Neural cell (in vitro differentiated cells): Measurements from ENCODE around the gene HAND1.

Experiments used
- CTCF ChIP-seq: fragments of 450-650 bp; IDR thresholded peaks from 2 replicates; pipeline ENCODE4 v1.5.1; 2014; ENCODE audit warnings: antibody characterized with exemption, mild to moderate bottlenecking, moderate library complexity; ENCODE audit not compliant: poor library complexity, severe bottlenecking
- EP300 ChIP-seq: fragments of 450-650 bp; conservative IDR thresholded peaks from 2 replicates; pipeline ENCODE4 v1.6.1; 2014; ENCODE audit warnings: antibody characterized with exemption, mild to moderate bottlenecking, moderate library complexity; ENCODE audit not compliant: poor library complexity, severe bottlenecking
- EZH2 ChIP-seq: fragments of 200-600, 300-800 bp; shearing (Covaris generic), sonication (generic); IDR thresholded peaks from 2 replicates; pipeline ENCODE4 v1.6.1; 2014; ENCODE audit warnings: antibody characterized with exemption, low read length, borderline replicate concordance, mild to moderate bottlenecking; ENCODE audit not compliant: insufficient read depth, poor library complexity, severe bottlenecking
- MXI1 ChIP-seq: fragments of 450-650 bp; conservative IDR thresholded peaks from 2 replicates; pipeline ENCODE4 v1.6.1; 2014; ENCODE audit warnings: antibody characterized with exemption, mild to moderate bottlenecking; ENCODE audit not compliant: poor library complexity, severe bottlenecking
- POLR2AphosphoS5 ChIP-seq: IDR thresholded peaks from 2 replicates; pipeline ENCODE4 v1.6.1; 2012
- RAD21 ChIP-seq: fragments of 450-650 bp; conservative IDR thresholded peaks from 2 replicates; pipeline ENCODE4 v1.6.1; 2014; ENCODE audit warnings: antibody characterized with exemption, mild to moderate bottlenecking, moderate library complexity
- TAF1 ChIP-seq: IDR thresholded peaks from 2 replicates; pipeline ENCODE4 v1.6.1; 2012; ENCODE audit warnings: low read depth
- TF ChIP-seq, protein P1 (sequence below): IDR thresholded peaks from 2 replicates; pipeline ENCODE4 v1.6.1; 2012; ENCODE audit warnings: borderline replicate concordance

DNA sequence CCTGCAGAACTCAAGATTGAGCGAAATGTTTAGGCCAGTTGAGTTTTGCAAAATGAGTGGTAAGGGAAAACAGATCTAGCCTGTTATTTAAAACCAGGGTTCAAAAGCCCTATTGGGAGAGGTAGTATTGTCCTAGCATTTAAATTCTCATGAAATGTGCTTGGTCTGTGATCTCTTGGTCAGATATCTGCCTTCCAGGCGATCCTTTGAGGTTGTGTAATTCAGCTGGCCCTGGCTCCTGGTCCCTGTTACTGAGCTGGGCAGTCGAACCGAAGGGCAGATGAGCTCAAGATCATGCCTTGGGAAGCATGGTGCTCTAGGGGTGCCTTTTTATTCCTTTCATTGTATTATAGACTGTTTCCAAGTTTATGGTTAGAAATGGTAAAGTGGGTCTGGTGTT is 17.9 kb downstream of the HAND1 start:
- TF ChIP-seq CTCF (no peak), TAF1 (no peak), POLR2AphosphoS5 (no peak), RAD21 (no peak), EZH2 (no peak), MXI1 (no peak), EP300 (no peak)
- TF ChIP-seq, protein P1, sequence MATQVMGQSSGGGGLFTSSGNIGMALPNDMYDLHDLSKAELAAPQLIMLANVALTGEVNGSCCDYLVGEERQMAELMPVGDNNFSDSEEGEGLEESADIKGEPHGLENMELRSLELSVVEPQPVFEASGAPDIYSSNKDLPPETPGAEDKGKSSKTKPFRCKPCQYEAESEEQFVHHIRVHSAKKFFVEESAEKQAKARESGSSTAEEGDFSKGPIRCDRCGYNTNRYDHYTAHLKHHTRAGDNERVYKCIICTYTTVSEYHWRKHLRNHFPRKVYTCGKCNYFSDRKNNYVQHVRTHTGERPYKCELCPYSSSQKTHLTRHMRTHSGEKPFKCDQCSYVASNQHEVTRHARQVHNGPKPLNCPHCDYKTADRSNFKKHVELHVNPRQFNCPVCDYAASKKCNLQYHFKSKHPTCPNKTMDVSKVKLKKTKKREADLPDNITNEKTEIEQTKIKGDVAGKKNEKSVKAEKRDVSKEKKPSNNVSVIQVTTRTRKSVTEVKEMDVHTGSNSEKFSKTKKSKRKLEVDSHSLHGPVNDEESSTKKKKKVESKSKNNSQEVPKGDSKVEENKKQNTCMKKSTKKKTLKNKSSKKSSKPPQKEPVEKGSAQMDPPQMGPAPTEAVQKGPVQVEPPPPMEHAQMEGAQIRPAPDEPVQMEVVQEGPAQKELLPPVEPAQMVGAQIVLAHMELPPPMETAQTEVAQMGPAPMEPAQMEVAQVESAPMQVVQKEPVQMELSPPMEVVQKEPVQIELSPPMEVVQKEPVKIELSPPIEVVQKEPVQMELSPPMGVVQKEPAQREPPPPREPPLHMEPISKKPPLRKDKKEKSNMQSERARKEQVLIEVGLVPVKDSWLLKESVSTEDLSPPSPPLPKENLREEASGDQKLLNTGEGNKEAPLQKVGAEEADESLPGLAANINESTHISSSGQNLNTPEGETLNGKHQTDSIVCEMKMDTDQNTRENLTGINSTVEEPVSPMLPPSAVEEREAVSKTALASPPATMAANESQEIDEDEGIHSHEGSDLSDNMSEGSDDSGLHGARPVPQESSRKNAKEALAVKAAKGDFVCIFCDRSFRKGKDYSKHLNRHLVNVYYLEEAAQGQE: no peak
